Measurements from ENCODE around the gene SDF4.
A peak's percentile ranks its signal among the peaks of the same experiment; 100 is the strongest.

Gene SDF4

DNA sequence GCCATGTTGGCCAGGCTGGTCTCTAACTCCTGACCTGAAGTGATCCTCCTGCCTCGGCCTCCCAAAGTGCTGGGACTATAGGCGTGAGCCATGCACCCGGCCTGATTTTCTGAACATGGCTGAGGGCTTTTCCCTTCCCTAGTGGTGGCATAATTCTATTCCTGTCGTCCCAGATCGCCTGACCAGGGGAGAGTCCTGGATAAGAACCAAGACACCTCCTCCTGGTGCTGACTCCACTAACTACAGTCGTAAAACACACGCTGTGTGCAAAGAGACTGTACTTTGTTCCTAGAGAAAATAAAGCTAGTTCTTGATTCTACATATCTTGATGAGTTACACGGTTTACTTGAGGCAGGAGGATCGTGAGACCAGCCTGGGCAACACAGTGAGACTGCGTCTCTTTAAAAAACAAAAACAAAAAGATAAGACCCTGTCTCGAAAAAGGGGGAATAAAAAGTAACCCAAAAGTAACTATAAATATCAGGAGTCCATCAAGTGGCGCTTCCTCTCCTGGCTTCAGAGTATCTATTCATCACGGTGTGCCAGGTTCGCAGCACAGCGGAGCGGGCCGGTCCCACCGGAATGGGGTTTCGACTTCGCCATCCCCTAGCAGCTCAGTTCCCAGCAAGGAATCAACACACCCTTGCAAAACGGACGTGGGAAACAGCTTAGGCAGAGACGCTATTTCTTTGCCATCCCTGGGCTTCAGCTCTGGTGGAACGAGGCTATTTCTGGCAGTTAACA is 973 bp downstream of the SDF4 start:
- Histone ChIP-seq H3K27me3 (ENCODE audit: insufficient read depth, low read depth) (no peaks in the 10 kb centered on the region), H3K9ac (peak overlapping the region; percentile 92), H3K4me2 (peak overlapping the region; percentile 83), H3K4me3 (IDR thresholded peaks at IDR 0.05; ENCODE audit: insufficient read depth, low read depth, low read length) (peak overlapping the region; percentile 94), H3K4me1 (ENCODE audit: low read depth, poor library complexity, severe bottlenecking) (peaks cover 4% of the 10 kb centered on the region), H3K79me2 (ENCODE audit: insufficient read depth, low read depth) (peaks cover 46% of the 10 kb centered on the region), H3K36me3 (ENCODE audit: insufficient read depth) (no peaks in the 10 kb centered on the region), H2AFZ (ENCODE audit: low read depth) (peak overlapping the region; percentile 62), H3K27ac (peak overlapping the region; percentile 72), H4K20me1 (ENCODE audit: insufficient read depth) (no peaks in the 10 kb centered on the region)
- TF ChIP-seq, protein P1, sequence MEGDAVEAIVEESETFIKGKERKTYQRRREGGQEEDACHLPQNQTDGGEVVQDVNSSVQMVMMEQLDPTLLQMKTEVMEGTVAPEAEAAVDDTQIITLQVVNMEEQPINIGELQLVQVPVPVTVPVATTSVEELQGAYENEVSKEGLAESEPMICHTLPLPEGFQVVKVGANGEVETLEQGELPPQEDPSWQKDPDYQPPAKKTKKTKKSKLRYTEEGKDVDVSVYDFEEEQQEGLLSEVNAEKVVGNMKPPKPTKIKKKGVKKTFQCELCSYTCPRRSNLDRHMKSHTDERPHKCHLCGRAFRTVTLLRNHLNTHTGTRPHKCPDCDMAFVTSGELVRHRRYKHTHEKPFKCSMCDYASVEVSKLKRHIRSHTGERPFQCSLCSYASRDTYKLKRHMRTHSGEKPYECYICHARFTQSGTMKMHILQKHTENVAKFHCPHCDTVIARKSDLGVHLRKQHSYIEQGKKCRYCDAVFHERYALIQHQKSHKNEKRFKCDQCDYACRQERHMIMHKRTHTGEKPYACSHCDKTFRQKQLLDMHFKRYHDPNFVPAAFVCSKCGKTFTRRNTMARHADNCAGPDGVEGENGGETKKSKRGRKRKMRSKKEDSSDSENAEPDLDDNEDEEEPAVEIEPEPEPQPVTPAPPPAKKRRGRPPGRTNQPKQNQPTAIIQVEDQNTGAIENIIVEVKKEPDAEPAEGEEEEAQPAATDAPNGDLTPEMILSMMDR (conservative IDR thresholded peaks at IDR 0.05; ENCODE audit: low read depth, low read length) = no peak

DNA sequence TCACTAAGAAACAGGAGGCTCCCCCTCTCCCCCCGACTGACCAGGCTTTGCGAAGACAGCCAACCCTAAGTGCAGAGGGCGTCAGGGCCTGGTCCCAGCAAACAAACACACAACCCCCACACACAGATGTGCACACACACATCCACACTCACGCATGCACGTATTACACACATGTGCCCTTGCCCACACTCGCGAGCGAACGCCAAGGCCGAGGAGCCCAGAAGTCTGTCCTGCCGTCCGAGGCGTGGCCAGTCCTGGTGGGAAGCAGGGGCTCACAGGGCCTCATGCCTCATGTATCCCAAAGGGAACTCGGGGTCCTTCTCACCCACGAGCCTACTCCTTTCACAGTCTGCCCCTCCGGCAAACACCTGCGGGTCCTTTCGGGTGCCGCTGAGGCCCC is 2.0 kb downstream of the SDF4 start:
- Histone ChIP-seq H2AFZ (ENCODE audit: low read depth) (no peak overlapping the region), H4K20me1 (ENCODE audit: insufficient read depth) (no peaks in the 10 kb centered on the region), H3K9ac (no peak overlapping the region), H3K79me2 (ENCODE audit: insufficient read depth, low read depth) (peaks cover 48% of the 10 kb centered on the region), H3K4me1 (ENCODE audit: low read depth, poor library complexity, severe bottlenecking) (peaks cover 4% of the 10 kb centered on the region), H3K36me3 (ENCODE audit: insufficient read depth) (no peaks in the 10 kb centered on the region), H3K27ac (no peak overlapping the region), H3K27me3 (ENCODE audit: insufficient read depth, low read depth) (no peaks in the 10 kb centered on the region), H3K4me2 (no peak overlapping the region), H3K4me3 (IDR thresholded peaks at IDR 0.05; ENCODE audit: insufficient read depth, low read depth, low read length) (no peak overlapping the region)
- TF ChIP-seq, protein P1 (conservative IDR thresholded peaks at IDR 0.05; ENCODE audit: low read depth, low read length) = no peak

DNA sequence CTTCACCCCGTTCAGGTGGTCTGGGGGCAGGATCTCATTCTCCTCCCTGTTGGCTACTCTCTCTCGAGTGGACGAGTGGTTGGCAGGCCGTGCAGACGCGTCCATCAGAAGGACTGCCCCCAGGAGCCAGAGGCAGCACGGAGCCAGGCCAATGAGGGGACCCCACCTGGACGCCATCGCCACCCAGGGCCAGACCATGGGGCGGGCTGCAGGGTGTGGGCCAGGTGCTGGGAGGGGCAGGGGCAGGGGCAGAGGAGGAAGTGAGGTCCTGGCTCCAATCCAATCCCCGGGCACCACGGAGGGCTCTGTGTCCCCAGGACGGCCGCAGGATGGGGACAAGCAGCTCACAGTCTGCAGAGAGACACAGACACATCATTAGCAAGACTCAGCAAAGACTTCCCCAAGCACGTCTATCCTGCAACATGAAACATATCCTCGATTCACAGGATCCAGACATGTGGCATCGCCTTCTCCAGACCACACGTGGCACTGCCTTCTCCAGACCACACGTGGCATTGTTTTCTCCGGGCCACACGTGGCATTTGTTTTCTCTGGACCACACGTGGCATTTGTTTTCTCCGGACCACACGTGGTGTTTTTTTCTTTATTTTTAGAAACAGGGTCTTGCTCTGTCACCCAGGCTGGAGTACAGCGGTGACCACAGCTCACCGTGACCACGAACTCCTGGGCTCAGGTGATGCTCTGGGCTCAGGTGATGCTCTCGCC is 3.0 kb downstream of the SDF4 start:
- Histone ChIP-seq H3K79me2 (ENCODE audit: insufficient read depth, low read depth) (peaks cover 48% of the 10 kb centered on the region), H3K4me3 (IDR thresholded peaks at IDR 0.05; ENCODE audit: insufficient read depth, low read depth, low read length) (no peak overlapping the region), H3K27me3 (ENCODE audit: insufficient read depth, low read depth) (no peaks in the 10 kb centered on the region), H3K4me2 (no peak overlapping the region), H3K9ac (no peak overlapping the region), H2AFZ (ENCODE audit: low read depth) (no peak overlapping the region), H3K36me3 (ENCODE audit: insufficient read depth) (no peaks in the 10 kb centered on the region), H4K20me1 (ENCODE audit: insufficient read depth) (no peaks in the 10 kb centered on the region), H3K4me1 (ENCODE audit: low read depth, poor library complexity, severe bottlenecking) (peaks cover 4% of the 10 kb centered on the region), H3K27ac (no peak overlapping the region)
- TF ChIP-seq, protein P1 (conservative IDR thresholded peaks at IDR 0.05; ENCODE audit: low read depth, low read length) = no peak

DNA sequence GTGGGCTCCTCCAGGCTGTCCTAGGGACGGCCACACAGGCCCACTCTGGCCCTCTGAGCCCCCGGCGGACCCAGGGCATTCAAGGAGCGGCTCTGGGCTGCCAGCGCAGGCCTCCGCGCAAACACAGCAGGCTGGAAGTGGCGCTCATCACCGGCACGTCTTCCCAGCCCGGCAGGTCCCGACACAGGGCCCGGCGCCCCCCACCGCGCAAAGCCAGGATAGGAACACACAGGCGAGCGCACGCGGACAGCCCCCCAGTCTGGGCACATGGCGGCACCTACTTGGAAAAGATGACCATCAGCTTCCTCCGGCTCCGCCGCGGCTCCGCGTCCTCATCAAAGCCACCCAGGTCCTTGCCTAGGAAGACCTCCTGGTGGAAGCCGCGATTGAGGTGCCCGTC is 3.6 kb downstream of the SDF4 start:
- Histone ChIP-seq H3K27ac (no peak overlapping the region), H3K36me3 (ENCODE audit: insufficient read depth) (peaks cover under 1% of the 10 kb centered on the region; the same call in 1 of the 2 replicates), H3K9ac (no peak overlapping the region), H3K4me2 (no peak overlapping the region), H3K4me1 (ENCODE audit: low read depth, poor library complexity, severe bottlenecking) (peaks cover 4% of the 10 kb centered on the region), H4K20me1 (ENCODE audit: insufficient read depth) (no peaks in the 10 kb centered on the region), H2AFZ (ENCODE audit: low read depth) (no peak overlapping the region), H3K27me3 (ENCODE audit: insufficient read depth, low read depth) (no peaks in the 10 kb centered on the region), H3K79me2 (ENCODE audit: insufficient read depth, low read depth) (peaks cover 44% of the 10 kb centered on the region), H3K4me3 (IDR thresholded peaks at IDR 0.05; ENCODE audit: insufficient read depth, low read depth, low read length) (no peak overlapping the region)
- TF ChIP-seq, protein P1 (conservative IDR thresholded peaks at IDR 0.05; ENCODE audit: low read depth, low read length) = no peak
